ENCODE measurements around the gene WFIKKN2.

WFIKKN2 gene

GRCh38 chr17:50891577-50891989 is 56.2 kb downstream of the WFIKKN2 start:
- TF ChIP-seq, protein P1, sequence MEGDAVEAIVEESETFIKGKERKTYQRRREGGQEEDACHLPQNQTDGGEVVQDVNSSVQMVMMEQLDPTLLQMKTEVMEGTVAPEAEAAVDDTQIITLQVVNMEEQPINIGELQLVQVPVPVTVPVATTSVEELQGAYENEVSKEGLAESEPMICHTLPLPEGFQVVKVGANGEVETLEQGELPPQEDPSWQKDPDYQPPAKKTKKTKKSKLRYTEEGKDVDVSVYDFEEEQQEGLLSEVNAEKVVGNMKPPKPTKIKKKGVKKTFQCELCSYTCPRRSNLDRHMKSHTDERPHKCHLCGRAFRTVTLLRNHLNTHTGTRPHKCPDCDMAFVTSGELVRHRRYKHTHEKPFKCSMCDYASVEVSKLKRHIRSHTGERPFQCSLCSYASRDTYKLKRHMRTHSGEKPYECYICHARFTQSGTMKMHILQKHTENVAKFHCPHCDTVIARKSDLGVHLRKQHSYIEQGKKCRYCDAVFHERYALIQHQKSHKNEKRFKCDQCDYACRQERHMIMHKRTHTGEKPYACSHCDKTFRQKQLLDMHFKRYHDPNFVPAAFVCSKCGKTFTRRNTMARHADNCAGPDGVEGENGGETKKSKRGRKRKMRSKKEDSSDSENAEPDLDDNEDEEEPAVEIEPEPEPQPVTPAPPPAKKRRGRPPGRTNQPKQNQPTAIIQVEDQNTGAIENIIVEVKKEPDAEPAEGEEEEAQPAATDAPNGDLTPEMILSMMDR (IDR thresholded peaks at IDR 0.05; ENCODE audit: low read length, missing control alignments): no peak
- no peak overlapping the region for H3K4me3 ChIP-seq (replicated peaks; ENCODE audit: low read depth, low read length)
- no peak for DNase-seq (ENCODE audit: low read depth)

All from fibroblast of pulmonary artery (primary cell).